Hematopoietic multipotent progenitor cell treated with erythropoietin and hydrocortisone succinate and interleukin-3 and kit ligand, for 4 days (in vitro differentiated cells): ENCODE data around the gene C1orf87.

Source experiments
- DNase-seq: peaks from one replicate; pipeline ENCODE4 v3.0.0-alpha.2; 2015

Gene C1orf87

GRCh38 chr1:60059468-60059867 is 14.1 kb downstream of the C1orf87 start:
- DNase-seq, result no peak

- no peak for DNase-seq
Measured at GRCh38 chr1:60055336-60055735, 18.2 kb downstream of the C1orf87 start.

- DNase-seq, result no peak
Measured at GRCh38 chr1:60054374-60054773, 19.2 kb downstream of the C1orf87 start.

- no peak for DNase-seq
Measured at GRCh38 chr1:60052601-60053000, 21.0 kb downstream of the C1orf87 start.

GRCh38 chr1:60051191-60051590 is 22.4 kb downstream of the C1orf87 start:
- DNase-seq, result no peak

GRCh38 chr1:60049188-60049587 is 24.4 kb downstream of the C1orf87 start:
- no peak for DNase-seq

- no peak for DNase-seq
Measured at GRCh38 chr1:60044881-60045280, 28.7 kb downstream of the C1orf87 start.

GRCh38 chr1:60041783-60042182 is 31.8 kb downstream of the C1orf87 start:
- DNase-seq, result no peak

GRCh38 chr1:60037669-60038068 is 35.9 kb downstream of the C1orf87 start:
- no peak for DNase-seq

GRCh38 chr1:60036856-60037460 is 36.6 kb downstream of the C1orf87 start:
- peak; percentile 17 for DNase-seq

- DNase-seq, result no peak
Measured at GRCh38 chr1:60035921-60036320, 37.6 kb downstream of the C1orf87 start.

GRCh38 chr1:60034999-60035398 is 38.6 kb downstream of the C1orf87 start:
- DNase-seq, result peak; percentile 39

- no peak for DNase-seq
Measured at GRCh38 chr1:60033066-60033465, 40.5 kb downstream of the C1orf87 start.

- DNase-seq, result no peak
Measured at GRCh38 chr1:60031146-60031545, 42.4 kb downstream of the C1orf87 start.

- DNase-seq, result no peak
Measured at GRCh38 chr1:60025552-60025951, 48.0 kb downstream of the C1orf87 start.

- DNase-seq, result no peak
Measured at GRCh38 chr1:60017508-60018205, 55.9 kb downstream of the C1orf87 start.

- DNase-seq, result no peak
Measured at GRCh38 chr1:60010690-60011089, 62.9 kb downstream of the C1orf87 start.

GRCh38 chr1:60008500-60008899 is 65.1 kb downstream of the C1orf87 start:
- DNase-seq, result no peak

- no peak for DNase-seq
Measured at GRCh38 chr1:60000625-60001024, 72.9 kb downstream of the C1orf87 start.

- no peak for DNase-seq
Measured at GRCh38 chr1:59999746-60000145, 73.8 kb downstream of the C1orf87 start.

GRCh38 chr1:59999006-59999405 is 74.6 kb downstream of the C1orf87 start:
- no peak for DNase-seq

GRCh38 chr1:59997479-59998115 is 76.0 kb downstream of the C1orf87 start:
- DNase-seq, result no peak

- DNase-seq, result no peak
Measured at GRCh38 chr1:59994302-59995198, 79.0 kb downstream of the C1orf87 start.
